ENCODE data around the gene HLA-DMA. TPM values are rescaled to one million over a fixed set of nuclear protein-coding genes. Genes with fewer than 3 reads are reported as not detected.

Gene HLA-DMA
- total RNA-seq, 4 donors from 2014 or later, result 27.6 to 81.7 (median 55.7) TPM

- no peak for TF ChIP-seq CTCF (IDR thresholded peaks at IDR 0.05)
- ATAC-seq (ENCODE audit: low FRiP score), result peak; percentile 4
- DNase-seq (ENCODE audit: low spot score), result peak; percentile 65
Observed at GRCh38 chr6:32970413-32971241, 17.7 kb upstream of the HLA-DMA start.

- peak; percentile 43 for ATAC-seq (ENCODE audit: low FRiP score)
- TF ChIP-seq CTCF (IDR thresholded peaks at IDR 0.05), result peak in 1 of 3 donors; percentile 48
- peak; percentile 62 for DNase-seq (ENCODE audit: low spot score)
Observed at GRCh38 chr6:32969685-32970412, 17.0 kb upstream of the HLA-DMA start.

DNA sequence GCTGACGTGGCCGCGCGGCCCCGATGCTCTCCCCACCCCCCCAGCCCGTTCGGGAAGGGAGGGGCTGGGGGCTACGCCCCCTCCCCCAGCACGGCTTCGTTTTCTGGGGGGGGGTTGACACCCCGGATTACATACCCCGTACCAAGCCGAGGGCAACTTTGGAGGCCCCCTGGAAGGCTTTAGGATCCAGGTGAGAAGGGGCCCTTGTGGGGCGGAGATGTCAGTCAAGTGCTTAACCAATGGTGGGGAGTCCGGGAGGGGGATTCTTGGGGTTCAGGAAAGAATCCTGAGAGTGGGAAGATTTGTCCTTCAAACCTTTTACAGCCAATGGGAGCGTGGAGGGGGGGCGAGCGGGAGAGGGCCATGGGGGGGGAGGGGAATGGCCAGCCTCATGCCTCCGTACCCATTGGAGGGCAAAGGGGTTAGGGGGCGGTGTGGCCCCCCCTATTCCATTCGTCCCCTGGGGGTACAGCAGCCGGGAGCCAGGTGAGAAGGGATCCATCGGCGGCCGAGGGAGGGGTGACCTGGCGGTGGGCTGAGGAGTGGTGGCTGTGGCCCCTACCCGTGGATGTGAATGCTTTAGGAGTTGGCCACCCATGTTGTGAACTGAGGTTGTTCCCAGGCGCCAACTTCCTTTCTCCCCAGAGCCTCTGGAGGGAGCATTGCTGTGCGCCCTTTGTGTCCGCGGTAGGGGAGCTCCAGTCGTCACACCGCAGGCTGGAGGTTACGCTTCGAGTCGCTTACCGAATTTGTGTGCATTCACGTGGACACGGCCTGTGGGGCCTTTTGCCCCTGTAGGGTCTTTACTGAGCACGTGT, 16.2 kb upstream of the HLA-DMA start:
- DNase-seq (ENCODE audit: low spot score), result peak; percentile 38
- ATAC-seq (ENCODE audit: low FRiP score), result peak; percentile 24
- no peak for TF ChIP-seq CTCF (IDR thresholded peaks at IDR 0.05)

DNA sequence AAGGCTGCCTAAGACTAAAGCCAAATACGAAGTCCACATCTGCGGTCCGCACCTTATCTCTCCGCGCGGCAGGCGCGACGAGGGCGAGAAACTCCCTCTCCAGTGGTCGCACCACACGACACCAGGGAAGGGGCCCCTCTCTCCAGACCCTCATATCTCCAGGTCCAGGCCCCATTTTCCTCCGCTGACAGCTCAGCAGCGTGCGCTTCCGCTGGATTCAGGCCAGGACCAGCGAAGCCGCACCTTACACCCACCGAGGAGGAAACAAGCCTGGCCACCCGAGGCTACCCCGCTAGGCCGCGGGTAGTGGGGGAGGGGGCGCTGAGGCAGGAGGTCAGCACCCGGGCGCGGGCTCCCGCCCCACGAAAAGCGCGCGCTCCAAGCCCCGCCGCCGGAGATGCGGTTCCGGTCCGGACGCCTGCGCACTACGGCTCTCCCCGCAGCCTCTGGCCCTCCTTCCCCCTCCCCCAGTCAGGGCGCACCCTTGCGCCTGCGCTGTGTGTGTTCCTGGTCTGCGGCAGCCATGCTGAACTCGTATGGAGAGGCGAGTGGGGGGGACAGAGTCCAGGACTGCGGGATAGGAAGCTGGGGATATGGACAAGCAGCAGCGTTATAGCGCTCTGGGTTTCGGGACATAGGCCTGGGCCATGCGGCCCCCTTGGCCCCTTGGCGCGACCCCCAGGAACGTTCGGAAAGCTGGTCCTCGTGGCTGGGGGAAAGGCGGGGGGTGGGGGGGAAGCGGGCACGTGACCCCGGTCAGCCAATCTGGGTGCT, 15.4 kb upstream of the HLA-DMA start, which contains the start of gene BRD2:
TSS of gene BRD2 (plus strand) at position 502 of the 774 bp plus-strand sequence. CDS start 4,305 bp downstream, outside the sequence.
- DNase-seq (ENCODE audit: low spot score) (peak; percentile 65), ATAC-seq (ENCODE audit: low FRiP score) (peak; percentile 72)
- no peak for TF ChIP-seq CTCF (IDR thresholded peaks at IDR 0.05)

GRCh38 chr6:32967151-32968091, 14.5 kb upstream of the HLA-DMA start:
- ATAC-seq (ENCODE audit: low FRiP score), result no peak
- no peak for TF ChIP-seq CTCF (IDR thresholded peaks at IDR 0.05)
- no peak for DNase-seq (ENCODE audit: low spot score)
